ENCODE measurements around the gene MTHFSD. TPM values are rescaled to one million over a fixed set of nuclear protein-coding genes. Genes with fewer than 3 reads are reported as not detected.

The MTHFSD gene
- total RNA-seq, 4 donors from 2014 or later: 9.0 to 23.2 (median 16.1) TPM

DNA sequence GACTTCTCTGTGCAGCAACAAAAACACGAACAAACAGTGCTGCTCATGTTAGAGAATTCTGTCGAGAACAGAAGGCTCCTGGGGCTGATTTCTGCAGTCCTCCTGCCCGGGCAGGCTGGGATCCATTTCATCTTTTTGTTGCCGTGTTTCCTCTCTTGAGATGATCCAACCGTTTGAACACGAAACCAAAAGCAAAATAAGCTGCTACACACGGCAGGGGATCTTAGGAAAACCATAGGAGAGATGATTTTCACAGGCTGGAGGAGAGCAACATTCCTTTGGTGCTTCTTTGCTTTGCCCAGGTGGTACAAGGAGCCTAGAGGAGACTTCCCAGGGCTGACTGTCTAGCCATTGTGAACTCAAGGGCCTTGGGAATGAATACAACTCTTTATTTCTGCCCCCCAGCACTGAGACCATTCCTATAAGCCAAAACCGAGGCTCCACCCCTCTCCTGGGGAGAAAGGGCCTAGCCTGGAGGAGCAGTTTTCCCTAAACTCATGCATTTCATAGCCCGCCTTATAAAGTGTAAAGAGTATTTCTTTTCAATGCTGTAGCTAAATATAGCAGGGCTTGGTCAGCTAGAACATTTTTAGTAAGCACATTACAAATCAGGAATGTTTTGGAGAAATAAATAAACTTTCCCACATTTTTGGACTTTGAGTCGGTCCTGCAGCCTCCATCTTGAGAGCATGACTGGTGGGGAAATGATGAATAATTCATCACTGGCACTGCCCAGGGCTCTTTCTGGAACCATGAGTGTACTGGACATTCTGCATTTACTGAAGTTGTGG, 31.0 kb upstream of the MTHFSD start:
- TF ChIP-seq, protein P1, sequence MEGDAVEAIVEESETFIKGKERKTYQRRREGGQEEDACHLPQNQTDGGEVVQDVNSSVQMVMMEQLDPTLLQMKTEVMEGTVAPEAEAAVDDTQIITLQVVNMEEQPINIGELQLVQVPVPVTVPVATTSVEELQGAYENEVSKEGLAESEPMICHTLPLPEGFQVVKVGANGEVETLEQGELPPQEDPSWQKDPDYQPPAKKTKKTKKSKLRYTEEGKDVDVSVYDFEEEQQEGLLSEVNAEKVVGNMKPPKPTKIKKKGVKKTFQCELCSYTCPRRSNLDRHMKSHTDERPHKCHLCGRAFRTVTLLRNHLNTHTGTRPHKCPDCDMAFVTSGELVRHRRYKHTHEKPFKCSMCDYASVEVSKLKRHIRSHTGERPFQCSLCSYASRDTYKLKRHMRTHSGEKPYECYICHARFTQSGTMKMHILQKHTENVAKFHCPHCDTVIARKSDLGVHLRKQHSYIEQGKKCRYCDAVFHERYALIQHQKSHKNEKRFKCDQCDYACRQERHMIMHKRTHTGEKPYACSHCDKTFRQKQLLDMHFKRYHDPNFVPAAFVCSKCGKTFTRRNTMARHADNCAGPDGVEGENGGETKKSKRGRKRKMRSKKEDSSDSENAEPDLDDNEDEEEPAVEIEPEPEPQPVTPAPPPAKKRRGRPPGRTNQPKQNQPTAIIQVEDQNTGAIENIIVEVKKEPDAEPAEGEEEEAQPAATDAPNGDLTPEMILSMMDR (IDR thresholded peaks at IDR 0.05; ENCODE audit: low read depth): no peak

DNA sequence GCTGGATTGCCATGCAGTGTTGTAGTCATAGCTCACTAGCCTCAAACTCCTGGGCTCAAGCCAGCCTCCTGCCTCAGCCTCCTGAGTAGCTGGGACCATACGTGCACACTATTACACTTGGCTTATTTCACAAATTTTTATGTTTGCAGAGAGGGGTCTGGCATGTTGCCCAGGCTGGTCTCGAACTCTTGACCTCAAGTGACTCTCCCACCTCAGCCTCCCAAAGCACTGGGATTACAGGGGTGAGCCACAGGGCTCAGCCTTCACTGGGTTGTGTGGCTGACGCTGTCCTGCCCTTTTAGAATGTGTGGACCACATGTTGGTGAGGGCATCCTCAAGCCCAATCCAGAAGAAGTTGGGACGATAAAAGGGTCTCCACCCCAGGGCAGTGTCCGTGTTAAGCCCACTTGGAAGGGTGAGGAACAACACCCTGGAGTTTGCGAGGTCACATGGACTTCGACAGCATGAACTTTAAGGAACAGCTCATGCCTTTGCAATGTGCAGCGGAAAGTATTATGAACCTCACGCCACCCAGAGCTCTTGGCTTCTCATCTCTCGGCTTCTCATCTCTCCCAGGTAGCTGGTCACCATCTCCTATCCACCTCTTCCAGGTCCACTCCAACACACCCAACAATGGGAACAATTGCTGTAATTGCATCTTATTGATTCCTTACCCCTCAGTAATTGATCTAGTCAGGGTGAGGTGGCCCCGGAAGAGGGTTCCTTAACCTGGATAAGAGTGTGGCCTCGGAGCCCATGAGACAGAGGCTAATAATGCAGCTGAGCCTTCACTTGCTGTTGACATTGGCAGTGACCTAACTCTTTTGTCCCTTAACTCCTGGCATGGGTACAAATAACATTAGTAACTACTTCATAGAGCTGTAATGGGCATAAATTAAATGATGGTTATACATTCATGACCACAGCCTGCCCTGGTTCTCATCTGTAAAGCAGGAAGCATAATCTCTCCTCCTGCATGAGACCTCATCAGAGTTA, 30.0 kb upstream of the MTHFSD start:
- TF ChIP-seq, protein P1 (IDR thresholded peaks at IDR 0.05; ENCODE audit: low read depth): no peak

DNA sequence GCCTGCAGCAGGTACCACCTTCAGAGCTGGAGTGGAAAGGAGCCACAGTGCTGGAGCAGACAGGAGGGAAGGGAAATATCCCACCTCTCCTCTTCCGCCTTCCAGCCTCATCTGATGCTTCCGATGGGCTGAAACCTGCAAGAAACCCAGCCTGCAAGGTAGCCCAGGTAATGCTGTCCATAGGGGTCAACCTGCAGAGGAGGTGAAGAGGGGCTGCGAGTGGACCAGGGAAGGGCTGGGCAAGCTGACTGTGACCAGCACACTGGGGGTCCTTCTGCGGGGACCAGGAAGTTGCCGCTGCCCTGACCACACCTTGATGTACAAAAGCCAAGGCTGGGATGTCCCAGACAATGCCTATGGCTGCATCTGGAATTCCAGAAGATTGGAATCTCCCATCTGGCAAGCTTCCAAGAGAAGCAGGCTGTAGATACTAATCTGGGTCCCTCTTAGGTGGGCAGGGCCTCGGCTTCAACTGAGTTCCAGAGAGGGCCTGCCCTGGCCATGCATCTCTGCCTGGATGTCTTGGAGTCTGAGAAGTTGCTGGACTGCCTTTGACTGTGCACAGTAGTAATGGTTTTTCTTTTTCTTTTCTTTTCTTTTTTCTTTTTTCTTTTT, 29.1 kb upstream of the MTHFSD start:
- TF ChIP-seq, protein P1 (IDR thresholded peaks at IDR 0.05; ENCODE audit: low read depth): no peak

DNA sequence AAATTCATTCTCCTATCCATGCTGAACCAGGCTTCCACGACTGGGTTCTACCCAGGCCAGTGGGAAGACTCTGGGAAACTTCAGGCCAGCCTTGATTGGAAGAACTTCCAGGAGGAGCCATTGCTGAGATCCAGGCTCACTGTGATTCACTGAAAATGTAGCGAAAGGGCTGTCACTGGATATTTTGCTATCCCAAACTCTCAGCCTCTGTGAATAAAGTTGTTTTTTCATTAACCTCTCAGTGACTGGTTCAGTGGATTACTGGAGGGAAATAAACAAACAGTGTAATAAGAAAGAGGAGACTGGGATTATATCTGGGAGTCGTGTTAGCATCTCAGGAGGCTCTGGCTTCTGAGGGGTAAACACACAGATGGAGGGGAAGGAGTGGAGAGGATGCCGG, 26.4 kb upstream of the MTHFSD start:
- TF ChIP-seq, protein P1 (IDR thresholded peaks at IDR 0.05; ENCODE audit: low read depth): no peak

DNA sequence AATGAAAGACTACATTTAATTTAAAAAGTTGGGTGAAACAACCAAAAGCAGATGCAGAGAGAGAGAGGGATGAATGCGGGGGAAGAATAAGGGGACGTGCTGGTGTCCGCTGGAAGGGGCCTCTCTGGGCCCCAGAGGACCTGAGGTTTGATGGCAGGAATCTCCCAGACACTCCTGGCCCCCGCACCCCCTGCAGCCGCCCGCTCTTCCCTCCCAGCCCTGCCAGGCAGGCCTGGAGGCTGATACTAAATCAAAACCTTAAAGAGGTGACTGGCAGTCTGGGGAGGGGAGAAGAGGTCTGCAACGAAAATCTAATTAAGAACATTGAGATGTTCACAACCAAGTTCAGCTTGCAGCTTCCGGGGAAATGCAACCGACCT, 25.7 kb upstream of the MTHFSD start:
- TF ChIP-seq, protein P1 (IDR thresholded peaks at IDR 0.05; ENCODE audit: low read depth): no peak

DNA sequence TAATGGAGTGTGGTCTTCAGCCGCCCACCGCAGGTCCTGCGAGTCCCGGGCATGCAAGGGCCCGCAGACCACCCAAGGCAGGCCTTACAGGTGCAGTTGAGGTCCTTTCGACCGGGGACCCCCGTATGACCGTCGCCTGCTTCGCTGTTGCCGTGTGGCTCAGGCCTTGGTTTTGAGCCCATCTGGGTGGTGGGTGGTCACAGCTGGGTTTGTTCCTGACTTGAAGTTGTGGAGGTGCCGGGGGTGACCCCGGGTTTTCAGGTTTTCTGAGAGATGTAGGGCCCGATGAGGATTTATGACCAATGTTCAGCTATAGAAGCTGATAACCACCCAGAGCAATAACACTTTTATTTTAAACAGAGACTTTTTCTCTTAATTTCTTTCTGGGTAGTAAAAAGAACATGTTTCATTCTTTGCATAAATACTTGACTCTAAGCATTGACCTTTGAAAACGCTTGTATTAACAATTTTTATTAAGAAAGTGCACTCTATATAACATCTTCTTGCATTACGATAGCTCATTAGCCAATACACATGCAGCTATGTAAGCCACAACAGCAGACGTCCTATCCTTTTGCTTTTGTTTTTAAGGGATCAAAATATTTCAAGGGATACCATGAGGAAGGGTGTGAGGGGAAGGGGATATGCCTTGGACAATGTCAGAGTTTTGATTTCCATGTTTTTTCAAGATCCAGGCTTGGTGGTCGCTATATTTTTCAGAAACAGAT, 25.2 kb upstream of the MTHFSD start:
- TF ChIP-seq, protein P1 (IDR thresholded peaks at IDR 0.05; ENCODE audit: low read depth): no peak

All from subcutaneous adipose tissue (tissue), 4 donors.